GM12801 (cell line): ENCODE results near the gene EFCC1.

Experiments used
- CTCF ChIP-seq: IDR thresholded peaks from one replicate; pipeline ENCODE4 v1.5.1; 2011; ENCODE audit warnings: control low read depth; ENCODE audit not compliant: insufficient read length; ENCODE audit errors: extremely low read depth

The EFCC1 gene

GRCh38 chr3:129002573-129003569, 1.8 kb downstream of the EFCC1 start:
- no peak for TF ChIP-seq CTCF

- no peak for TF ChIP-seq CTCF
Observed at GRCh38 chr3:129003578-129004112, 2.5 kb downstream of the EFCC1 start.

GRCh38 chr3:129004639-129005295, 3.7 kb downstream of the EFCC1 start:
- no peak for TF ChIP-seq CTCF

- TF ChIP-seq CTCF, result no peak
Observed at GRCh38 chr3:129005526-129006303, 4.6 kb downstream of the EFCC1 start.

- no peak for TF ChIP-seq CTCF
Observed at GRCh38 chr3:129006864-129007263, 5.8 kb downstream of the EFCC1 start.

- no peak for TF ChIP-seq CTCF
Observed at GRCh38 chr3:129007792-129008191, 6.7 kb downstream of the EFCC1 start.

GRCh38 chr3:129009266-129009665, 8.2 kb downstream of the EFCC1 start:
- TF ChIP-seq CTCF, result no peak
